PC-3 (cell line): ENCODE results near the gene PPCS.

ENCODE experiments used
- CTCF ChIP-seq: fragments of 300-600 bp; sonication (generic); conservative IDR thresholded peaks from 2 replicates; pipeline ENCODE4 v1.5.1; 2017; ENCODE audit warnings: antibody characterized with exemption, low read depth, mild to moderate bottlenecking, low read length
- EZH2 ChIP-seq: fragments of 300-600 bp; sonication (generic); IDR thresholded peaks from one replicate; pipeline ENCODE4 v1.6.1; 2017; ENCODE audit warnings: antibody characterized with exemption, mild to moderate bottlenecking, low read length; ENCODE audit not compliant: unreplicated experiment
- EZH2phosphoT487 ChIP-seq: fragments of 300-600 bp; sonication (generic); IDR thresholded peaks from 2 replicates; pipeline ENCODE4 v1.6.1; 2018; ENCODE audit warnings: mild to moderate bottlenecking, antibody characterized with exemption, low read length, borderline replicate concordance

GRCh38 chr1:42469727-42470126, 13.4 kb downstream of the PPCS start:
- no peak for TF ChIP-seq EZH2
- TF ChIP-seq CTCF = no peak
- no peak for TF ChIP-seq EZH2phosphoT487
